IPS-NIHi7 (cell line): ENCODE data around the gene POTEG.
"Not testable (repeated sequence)": the region's sequence is repeated elsewhere in the genome, so short reads cannot be mapped to it uniquely, and the experiment has no call there.

Experiments
- DNase-seq: peaks from one replicate; pipeline ENCODE4 v3.0.0; 2012; ENCODE audit warnings: mixed read lengths; ENCODE audit errors: extremely low spot score

POTEG gene

GRCh38 chr14:19434241-19434640 is at the start of gene POTEG:
POTEG (minus strand) TSS chr14:19434341; CDS start chr14:19434289, 52 bp downstream.
- DNase-seq = not testable (repeated sequence)

- not testable (repeated sequence) for DNase-seq
Measured at GRCh38 chr14:19482093-19482492, 48.0 kb upstream of the POTEG start.

- DNase-seq = not testable (repeated sequence)
Measured at GRCh38 chr14:19481421-19481820, 47.3 kb upstream of the POTEG start.

GRCh38 chr14:19480491-19480890 is 46.4 kb upstream of the POTEG start:
- DNase-seq = not testable (repeated sequence)

GRCh38 chr14:19445761-19446160 is 11.6 kb upstream of the POTEG start:
- not testable (repeated sequence) for DNase-seq

GRCh38 chr14:19439826-19440225 is 5.7 kb upstream of the POTEG start:
- DNase-seq = not testable (repeated sequence)

GRCh38 chr14:19439219-19439618 is 5.1 kb upstream of the POTEG start:
- not testable (repeated sequence) for DNase-seq

GRCh38 chr14:19437126-19437443 is 2.9 kb upstream of the POTEG start:
- not testable (repeated sequence) for DNase-seq

GRCh38 chr14:19436311-19437125 is 2.4 kb upstream of the POTEG start:
- DNase-seq = not testable (repeated sequence)

- DNase-seq = not testable (repeated sequence)
Measured at GRCh38 chr14:19435852-19436251, 1.7 kb upstream of the POTEG start.

- DNase-seq = not testable (repeated sequence)
Measured at GRCh38 chr14:19434891-19435290, 750 bp upstream of the POTEG start.

GRCh38 chr14:19433765-19434164 is 376 bp downstream of the POTEG start:
- DNase-seq = not testable (repeated sequence)

GRCh38 chr14:19408519-19408918 is 25.6 kb downstream of the POTEG start:
- not testable (repeated sequence) for DNase-seq

- not testable (repeated sequence) for DNase-seq
Measured at GRCh38 chr14:19402097-19402496, 32.0 kb downstream of the POTEG start.

- not testable (repeated sequence) for DNase-seq
Measured at GRCh38 chr14:19394727-19395126, 39.4 kb downstream of the POTEG start.

- DNase-seq = not testable (repeated sequence)
Measured at GRCh38 chr14:19390230-19390629, 43.9 kb downstream of the POTEG start.

- DNase-seq = not testable (repeated sequence)
Measured at GRCh38 chr14:19388741-19389140, 45.4 kb downstream of the POTEG start.

GRCh38 chr14:19386996-19387395 is 47.1 kb downstream of the POTEG start:
- DNase-seq = not testable (repeated sequence)

- DNase-seq = not testable (repeated sequence)
Measured at GRCh38 chr14:19386309-19386708, 47.8 kb downstream of the POTEG start.

- DNase-seq = not testable (repeated sequence)
Measured at GRCh38 chr14:19384088-19384781, 49.9 kb downstream of the POTEG start.

GRCh38 chr14:19383008-19383584 is 51.0 kb downstream of the POTEG start:
- not testable (repeated sequence) for DNase-seq

GRCh38 chr14:19380137-19380536 is 54.0 kb downstream of the POTEG start:
- not testable (repeated sequence) for DNase-seq
